H1 (cell line): Measurements from ENCODE around the gene TLR7. TPM values are rescaled to one million over a fixed set of nuclear protein-coding genes. Genes with fewer than 3 reads are reported as not detected.

ENCODE experiments used
- CTCF ChIA-PET: fragments of 300-600 bp; sonication (Branson Sonifier 250); formaldehyde crosslinking; loops from one replicate; lab custom pipeline; 2021; ENCODE audit not compliant: partially characterized antibody; lab: Charles Lee
- POLR2A ChIA-PET: fragments of 300-600 bp; sonication (Branson Sonifier 250); formaldehyde crosslinking; loops from one replicate; lab custom pipeline; 2021; ENCODE audit warnings: inconsistent platforms; ENCODE audit not compliant: partially characterized antibody; lab: Charles Lee
- DNase-seq, 2 experiments: peaks; one replicate each; pipeline versions ENCODE4 v3.0.0 to v3.0.0-alpha.2; 2010 to 2022; ENCODE audit warnings: low spot score in 2 of 2, low read depth in 1 of 2, mixed read lengths in 1 of 2
- FAIRE-seq: peaks from 2 replicates; lab custom pipeline; 2011; peaks lifted over from hg19 to GRCh38; lab: Jason Lieb, UNC
- H2AFZ ChIP-seq: 2 replicates; pipeline ENCODE4 v1.8.1; 2012; ENCODE audit warnings: low read length, inconsistent platforms
- H2AK5ac ChIP-seq: 2 replicates; pipeline ENCODE4 v1.6.1; 2013; ENCODE audit warnings: low read depth, low read length
- H2BK120ac ChIP-seq: replicated peaks from 2 replicates; pipeline ENCODE3; 2013; ENCODE audit warnings: low read depth, low read length, inconsistent platforms
- H2BK12ac ChIP-seq: 2 replicates; pipeline ENCODE4 v1.6.1; 2013; ENCODE audit warnings: low read depth, low read length
- H2BK15ac ChIP-seq: 2 replicates; pipeline ENCODE4 v1.6.1; 2013; ENCODE audit warnings: low read length
- H2BK20ac ChIP-seq: 2 replicates; pipeline ENCODE4 v1.6.1; 2013; ENCODE audit warnings: low read length
- H2BK5ac ChIP-seq: 2 replicates; pipeline ENCODE4 v1.6.1; 2013; ENCODE audit warnings: low read depth, low read length
- H3K14ac ChIP-seq: 2 replicates; pipeline ENCODE4 v1.6.1; 2013; ENCODE audit warnings: inconsistent platforms; ENCODE audit not compliant: insufficient read length
- H3K18ac ChIP-seq: 2 replicates; pipeline ENCODE4 v1.6.1; 2013; ENCODE audit warnings: low read length; ENCODE audit errors: extremely low read depth
- H3K23ac ChIP-seq: 2 replicates; pipeline ENCODE4 v1.6.1; 2013; ENCODE audit warnings: inconsistent platforms; ENCODE audit not compliant: insufficient read length
- H3K23me2 ChIP-seq: 2 replicates; pipeline ENCODE4 v1.6.1; 2013; ENCODE audit warnings: low read depth, low read length
- H3K27ac ChIP-seq: 2 replicates; pipeline ENCODE4 v1.6.1; 2011; ENCODE audit warnings: low read depth, low read length, inconsistent platforms
- H3K27me3 ChIP-seq, 4 experiments: replicated peaks in 1 of 4; 1 replicate in 1 of 4; 2 replicates in 3 of 4; pipeline versions ENCODE4 v1.6.1 to v1.8.1; 2011 to 2013; ENCODE audit warnings: low read length in 3 of 4, mild to moderate bottlenecking in 3 of 4, inconsistent platforms in 2 of 4, mixed read lengths in 2 of 4, moderate library complexity in 1 of 4; ENCODE audit not compliant: control insufficient read depth in 3 of 4, insufficient read depth in 3 of 4; ENCODE audit errors: extremely low read depth in 1 of 4
- H3K36me3 ChIP-seq, 4 experiments: 2 replicates each; pipeline versions ENCODE4 v1.6.1 to v1.8.1; 2011 to 2013; ENCODE audit warnings: mild to moderate bottlenecking in 4 of 4, low read length in 3 of 4, moderate library complexity in 2 of 4, control low read depth in 1 of 4, inconsistent platforms in 1 of 4; ENCODE audit not compliant: insufficient read depth in 4 of 4, control insufficient read depth in 2 of 4
- H3K4ac ChIP-seq: replicated peaks from 2 replicates; pipeline ENCODE3; 2013; ENCODE audit warnings: low read length, low read depth, mixed read lengths, inconsistent platforms; ENCODE audit not compliant: insufficient read length
- H3K4me1 ChIP-seq, 4 experiments: replicated peaks in 1 of 4; 1 replicate in 1 of 4; 2 replicates in 3 of 4; pipeline versions ENCODE4 v1.6.1 to v1.8.1; 2011 to 2013; ENCODE audit warnings: low read length in 3 of 4, inconsistent platforms in 2 of 4, mixed read lengths in 1 of 4; ENCODE audit not compliant: insufficient read depth in 4 of 4, control insufficient read depth in 3 of 4
- H3K4me2 ChIP-seq, 2 experiments: 2 replicates each; pipeline versions ENCODE4 v1.6.1 to v1.8.1; 2011 to 2013; ENCODE audit warnings: low read depth in 2 of 2, low read length in 2 of 2, control low read depth in 1 of 2, inconsistent platforms in 1 of 2, mild to moderate bottlenecking in 1 of 2; ENCODE audit not compliant: insufficient read depth in 1 of 2
- H3K4me3 ChIP-seq, 4 experiments: fragments of 200-600, 300-600 bp in 1 of 4; sonication (generic), shearing (Covaris generic), sonication (Bioruptor Twin) in 1 of 4; 2 replicates each; pipeline versions ENCODE4 v1.5.1 to v1.8.1; 2011 to 2016; ENCODE audit warnings: low read length in 4 of 4, low read depth in 3 of 4, control low read depth in 2 of 4, inconsistent platforms in 2 of 4, mild to moderate bottlenecking in 2 of 4, mixed read lengths in 1 of 4, moderate library complexity in 1 of 4; ENCODE audit not compliant: insufficient read depth in 2 of 4; ENCODE audit errors: extremely low read depth in 1 of 4
- H3K56ac ChIP-seq: replicated peaks from 2 replicates; pipeline ENCODE3; 2013; ENCODE audit warnings: low read depth, mild to moderate bottlenecking, mixed read lengths, low read length, inconsistent platforms; ENCODE audit not compliant: insufficient read length
- H3K79me1 ChIP-seq: 2 replicates; pipeline ENCODE4 v1.6.1; 2013; ENCODE audit warnings: low read depth, low read length, control low read depth
- H3K79me2 ChIP-seq, 2 experiments: 2 replicates each; pipeline versions ENCODE4 v1.6.1 to v1.8.1; 2012 to 2013; ENCODE audit warnings: low read length in 2 of 2, mild to moderate bottlenecking in 2 of 2, inconsistent platforms in 1 of 2; ENCODE audit not compliant: insufficient read depth in 2 of 2, control insufficient read depth in 1 of 2
- H3K9ac ChIP-seq, 4 experiments: replicated peaks in 1 of 4; 1 replicate in 1 of 4; 2 replicates in 3 of 4; pipeline versions ENCODE4 v1.6.1 to v1.8.1; 2011 to 2013; ENCODE audit warnings: low read depth in 3 of 4, low read length in 3 of 4, control low read depth in 2 of 4, mild to moderate bottlenecking in 2 of 4, moderate library complexity in 2 of 4, inconsistent platforms in 1 of 4; ENCODE audit errors: extremely low read depth in 1 of 4
- H3K9me3 ChIP-seq, 2 experiments: 2 replicates each; pipeline versions ENCODE4 v1.6.1 to v1.8.1; 2012 to 2013; ENCODE audit warnings: mild to moderate bottlenecking in 2 of 2, moderate library complexity in 2 of 2, control low read depth in 1 of 2, inconsistent platforms in 1 of 2, low read depth in 1 of 2, low read length in 1 of 2, mixed read lengths in 1 of 2; ENCODE audit not compliant: insufficient read depth in 2 of 2
- H4K20me1 ChIP-seq, 2 experiments: replicated peaks in 1 of 2; 2 replicates each; pipeline versions ENCODE3 to v1.8.1; 2011 to 2013; ENCODE audit warnings: inconsistent platforms in 2 of 2, low read length in 2 of 2, mild to moderate bottlenecking in 1 of 2; ENCODE audit not compliant: insufficient read depth in 2 of 2, control insufficient read depth in 1 of 2
- H4K5ac ChIP-seq: 2 replicates; pipeline ENCODE4 v1.6.1; 2013; ENCODE audit warnings: low read length, low read depth, mixed read lengths, inconsistent platforms; ENCODE audit not compliant: insufficient read length
- H4K8ac ChIP-seq: 2 replicates; pipeline ENCODE4 v1.8.0; 2013; ENCODE audit warnings: mild to moderate bottlenecking, moderate library complexity, low read length, inconsistent platforms; ENCODE audit not compliant: insufficient read depth; ENCODE audit errors: extremely low read depth
- H4K91ac ChIP-seq: replicated peaks from 2 replicates; pipeline ENCODE3; 2013; ENCODE audit warnings: low read length, mixed read lengths, inconsistent platforms; ENCODE audit not compliant: insufficient read length
- CBX8 ChIP-seq: fragments of 300-800, 300-1000 bp; sonication (generic); IDR thresholded peaks from 2 replicates; pipeline ENCODE4 v1.7.1; 2016; ENCODE audit warnings: low read depth, low read length, borderline replicate concordance
- NANOG ChIP-seq: IDR thresholded peaks from 2 replicates; pipeline ENCODE4 v1.6.1; 2011; ENCODE audit warnings: low read length, low read depth, mild to moderate bottlenecking, inconsistent platforms; ENCODE audit not compliant: insufficient read depth, poor library complexity, severe bottlenecking
- POU5F1 ChIP-seq: IDR thresholded peaks from 2 replicates; pipeline ENCODE4 v1.6.1; 2011; ENCODE audit warnings: low read depth, mild to moderate bottlenecking, low read length, moderate library complexity
- RAD21 ChIP-seq, 2 experiments: IDR thresholded peaks in 1 of 2; conservative IDR thresholded peaks in 1 of 2; 2 replicates each; pipeline ENCODE4 v1.6.1; 2011; ENCODE audit warnings: low read depth in 2 of 2, low read length in 2 of 2, improper control_type of control experiment in 1 of 2, inconsistent platforms in 1 of 2, mild to moderate bottlenecking in 1 of 2, moderate library complexity in 1 of 2
- ZNF274 ChIP-seq: IDR thresholded peaks from 2 replicates; pipeline ENCODE4 v1.7.0; 2012; ENCODE audit warnings: low read length, borderline replicate concordance; ENCODE audit errors: extremely low read depth
- WGBS, 2 experiments: shearing (Covaris generic) in 1 of 2; methylation state at CpG; one replicate each; pipeline versions ENCODE4 v1.1.6 to v1.1.7; 2013 to 2015; ENCODE audit warnings: low lambda C conversion rate in 2 of 2, mixed read lengths in 2 of 2, inconsistent platforms in 1 of 2, low coverage in 1 of 2, missing lambda C conversion rate in 1 of 2; ENCODE audit not compliant: insufficient replicate concordance in 2 of 2, insufficient coverage in 1 of 2, insufficient read length in 1 of 2; ENCODE audit errors: extremely low coverage in 1 of 2, missing lambda C conversion rate in 1 of 2; 5-methylcytosine and 5-hydroxymethylcytosine counted together
- polyA plus RNA-seq, 7 experiments: library from polyadenylated mRNA; depleted of rRNA in 3 of 7; stranded (reverse) in 5 of 7; unstranded in 2 of 7; fragments of >200 nt in 5 of 7; fragments of 200-250 nt in 2 of 7; gene quantifications; 1 replicate in 5 of 7; 2 replicates in 1 of 7; 4 replicates in 1 of 7; pipeline versions ENCODE4 v1.2.1 to v1.2.3, GENCODE V29; 2011 to 2013; ENCODE audit warnings: missing spikeins in 2 of 7, mixed read lengths in 2 of 7
- total RNA-seq: library from RNA; stranded (reverse); fragmentation: NEBNext Ultra II Directional; extraction: Animal tissue kit (Norgen Biotek cat#: 25700); gene quantifications from 2 replicates; pipeline ENCODE4 v1.2.1, GENCODE V29; 2021

The TLR7 gene
- total and polyA plus RNA-seq, 2 of the 8 experiments (the other 6 are each of a cell fraction or from before 2014, with no cell fraction given): 0.02 TPM; not detected in 1

- H3K4me2 ChIP-seq: no peak overlapping the region
- no peak overlapping the region for H3K4ac ChIP-seq
- no peak overlapping the region for H2BK5ac ChIP-seq
- POLR2A ChIA-PET: interaction anchor here (0.9 kb wide), 1 partner anchor 11 kb away, joined by 3 read pairs; no protein-coding TSS in a partner anchor
- no peak overlapping the region for H2BK15ac ChIP-seq
- no peak overlapping the region for H3K9ac ChIP-seq
- H3K79me2 ChIP-seq: no peaks in the 10 kb centered on the region
- no peak overlapping the region for H3K18ac ChIP-seq
- H3K36me3 ChIP-seq: no peaks in the 10 kb centered on the region
- WGBS, 2 experiments: 95% methylated on average over 8 of the region's 8 CpGs; no CpG with 5 or more reads in 1 of the 2 experiments
- no peak overlapping the region for H3K14ac ChIP-seq
- no peak overlapping the region for H3K27ac ChIP-seq
- H3K23me2 ChIP-seq: no peaks in the 10 kb centered on the region
- no peak overlapping the region for H2AK5ac ChIP-seq
- H2AFZ ChIP-seq: no peak overlapping the region
- no peak for FAIRE-seq
- no peaks in the 10 kb centered on the region for H3K9me3 ChIP-seq
- no peaks in the 10 kb centered on the region for H3K27me3 ChIP-seq
- H3K79me1 ChIP-seq: no peaks in the 10 kb centered on the region
- no peak overlapping the region for H3K56ac ChIP-seq
- no peak overlapping the region for H4K8ac ChIP-seq
- H2BK12ac ChIP-seq: no peak overlapping the region
- no peak overlapping the region for H3K23ac ChIP-seq
- no peak overlapping the region for H2BK120ac ChIP-seq
- CTCF ChIA-PET: interaction anchor here (0.8 to 0.9 kb wide), 2 partner anchors 19 to 105 kb away, joined by 3 read pairs; no protein-coding TSS in a partner anchor
- no peak overlapping the region for H2BK20ac ChIP-seq
- TF ChIP-seq POU5F1 (no peak), NANOG (no peak), CBX8 (no peak), ZNF274 (no peak), RAD21 (IDR thresholded peaks at IDR 0.05 in 1 of 2, conservative IDR thresholded peaks at IDR 0.05 in 1 of 2; ENCODE audit: low read depth in 2 of 2, low read length in 2 of 2) (no peak)
- TF ChIP-seq, all 59 proteins: peak for 0
- Histone ChIP-seq H4K20me1 (no peaks in the 10 kb centered on the region), H3K4me3 (no peak overlapping the region), H4K91ac (no peak overlapping the region), H3K4me1 (no peaks in the 10 kb centered on the region), H4K5ac (no peak overlapping the region)
- no peak for DNase-seq
Measured at GRCh38 chrX:12919620-12920019, 52.7 kb downstream of the TLR7 start.
